GM18861 (cell line): ENCODE measurements around the gene ETFA.

Source experiments
- ATAC-seq: cut with Tn5 transposase; IDR thresholded peaks from one replicate; pipeline ENCODE4 v1.9.1; 2021; ENCODE audit not compliant: unreplicated experiment

Gene ETFA

DNA sequence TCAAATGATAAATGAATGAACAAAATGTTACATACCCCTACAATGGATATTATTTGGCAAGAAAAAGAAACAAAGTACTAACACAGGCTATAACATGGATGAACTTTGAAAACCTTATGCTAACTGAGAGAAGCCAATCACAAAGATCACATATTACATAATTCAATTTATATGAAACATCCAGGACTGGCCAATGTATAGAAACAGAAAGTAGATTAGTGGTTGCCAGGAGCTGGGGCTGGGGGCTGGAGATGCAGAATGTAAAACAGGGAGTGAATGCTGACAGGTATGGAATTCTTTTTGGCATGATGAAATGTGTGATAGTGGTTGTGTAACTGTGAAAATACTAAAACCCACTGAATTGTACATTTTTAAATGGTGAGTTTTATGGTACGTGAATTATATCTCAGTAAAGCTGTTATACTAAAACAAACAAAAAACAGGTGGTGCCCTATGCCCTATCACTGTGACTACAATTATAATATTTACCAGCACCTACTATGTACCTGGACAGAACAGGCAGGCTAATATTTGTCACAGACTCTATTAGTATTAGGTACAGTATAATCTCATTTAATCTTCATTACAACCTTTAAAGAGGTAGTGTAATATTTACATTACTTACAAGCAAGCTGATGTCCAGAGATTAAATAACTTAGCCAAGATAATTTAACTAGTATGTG, 90.0 kb downstream of the ETFA start:
- no peak for ATAC-seq

GRCh38 chr15:76217882-76218217, 93.4 kb downstream of the ETFA start:
- no peak for ATAC-seq

- ATAC-seq, result no peak
Observed at GRCh38 chr15:76217029-76217881, 94.0 kb downstream of the ETFA start.

DNA sequence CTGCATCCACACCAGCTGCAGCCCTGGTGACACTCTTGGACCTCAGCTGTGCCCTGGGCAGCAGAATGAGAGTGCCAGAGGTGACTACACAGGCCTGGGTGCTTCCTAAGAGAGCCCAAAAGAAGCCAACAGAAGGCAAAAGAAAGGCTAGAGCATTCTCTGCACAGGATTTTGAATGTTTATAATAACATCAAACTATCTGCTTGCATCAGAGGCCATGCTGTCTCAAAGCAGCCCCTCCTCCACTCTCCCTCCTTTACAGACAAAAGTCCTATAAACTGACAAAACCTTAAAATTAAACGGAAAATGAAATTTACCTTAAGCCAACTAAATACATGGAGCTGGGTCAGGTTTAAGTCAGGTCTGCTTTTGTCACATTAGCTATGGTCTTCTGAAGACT, 95.6 kb downstream of the ETFA start:
- ATAC-seq, result no peak

GRCh38 chr15:76209942-76210341, 101.3 kb downstream of the ETFA start:
- no peak for ATAC-seq

DNA sequence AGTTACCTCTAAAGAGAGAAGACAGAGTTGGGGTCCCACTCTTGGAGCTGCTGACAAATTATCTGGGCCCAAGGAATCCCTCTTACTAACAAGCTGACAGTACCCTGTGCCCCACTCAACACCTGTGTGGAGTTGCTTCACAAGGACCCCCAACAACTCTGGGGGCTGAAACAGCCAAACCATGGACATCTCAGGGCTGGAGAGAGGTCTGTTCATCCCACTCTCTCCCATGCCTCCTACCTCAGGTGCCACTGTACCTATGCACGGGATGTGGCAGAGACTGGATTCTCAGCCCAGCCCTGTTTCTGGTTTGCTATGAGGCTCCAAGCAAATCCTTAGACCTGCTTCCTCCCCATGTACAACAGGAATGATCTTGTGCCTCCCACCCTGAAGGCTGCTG, 101.7 kb downstream of the ETFA start:
- no peak for ATAC-seq

DNA sequence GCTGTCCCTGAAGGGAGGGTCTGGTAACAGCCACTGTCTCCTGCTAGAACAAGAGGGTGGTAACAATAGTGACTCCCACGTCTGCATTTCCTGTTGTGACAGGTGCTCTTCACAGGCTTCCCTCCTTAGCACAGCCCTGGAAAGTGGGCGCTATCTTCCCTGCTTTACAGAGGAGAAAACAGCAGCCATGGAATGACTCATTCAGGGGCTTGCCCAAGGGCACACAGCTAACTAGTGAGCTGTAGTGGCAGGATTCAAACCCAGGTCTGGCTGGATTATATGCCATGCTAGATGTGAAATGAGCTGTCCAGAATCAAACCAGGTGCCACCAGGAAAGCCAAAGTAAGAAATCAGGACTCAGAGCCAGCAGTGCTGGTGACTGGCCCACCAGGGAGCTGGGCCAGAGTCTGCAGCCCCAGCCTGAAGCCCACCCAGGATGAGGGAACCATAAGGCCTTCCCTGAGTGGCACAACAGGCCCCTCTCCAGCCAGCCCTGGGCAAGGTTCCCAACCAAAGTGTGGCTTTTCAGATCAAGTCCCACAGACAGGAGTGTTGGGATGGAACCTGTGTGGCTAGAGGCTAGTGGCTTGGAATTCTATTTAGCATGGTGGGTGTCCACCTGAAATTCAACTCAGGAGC, 102.4 kb downstream of the ETFA start:
- ATAC-seq, result no peak

DNA sequence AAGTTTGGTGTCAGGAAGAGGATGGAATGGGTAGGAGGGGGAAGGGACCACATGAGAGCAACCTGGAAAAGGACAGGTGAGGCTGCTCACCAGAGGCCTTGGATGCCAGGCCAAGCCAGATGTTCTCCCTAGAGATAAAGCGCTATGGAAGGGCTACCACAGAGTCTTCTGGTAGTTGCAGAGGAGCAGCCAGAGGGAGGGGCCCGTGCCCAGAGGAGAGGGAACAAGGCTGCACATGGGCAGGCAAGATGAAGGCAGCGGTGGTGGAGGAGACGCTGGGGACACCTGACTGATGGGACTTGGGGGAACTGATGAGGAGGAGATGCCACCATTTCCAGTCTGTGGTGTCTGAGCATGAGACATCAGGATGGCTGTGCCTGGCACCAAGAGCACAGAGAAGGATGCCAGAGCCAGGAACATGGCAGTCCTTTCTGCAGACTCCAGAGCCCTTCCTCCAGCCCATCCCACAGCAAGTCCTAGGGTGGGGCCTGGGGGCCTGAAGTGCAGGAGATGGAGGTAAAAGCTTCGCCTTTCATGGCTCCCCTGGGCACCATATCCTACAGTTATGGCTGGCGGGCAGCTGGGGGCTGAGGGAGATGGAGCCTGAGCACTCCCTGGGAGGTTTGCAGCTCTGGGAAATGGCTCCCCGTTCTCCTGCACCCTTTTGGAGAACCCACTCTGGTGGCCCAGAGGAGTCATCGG, 103.0 kb downstream of the ETFA start:
- no peak for ATAC-seq

DNA sequence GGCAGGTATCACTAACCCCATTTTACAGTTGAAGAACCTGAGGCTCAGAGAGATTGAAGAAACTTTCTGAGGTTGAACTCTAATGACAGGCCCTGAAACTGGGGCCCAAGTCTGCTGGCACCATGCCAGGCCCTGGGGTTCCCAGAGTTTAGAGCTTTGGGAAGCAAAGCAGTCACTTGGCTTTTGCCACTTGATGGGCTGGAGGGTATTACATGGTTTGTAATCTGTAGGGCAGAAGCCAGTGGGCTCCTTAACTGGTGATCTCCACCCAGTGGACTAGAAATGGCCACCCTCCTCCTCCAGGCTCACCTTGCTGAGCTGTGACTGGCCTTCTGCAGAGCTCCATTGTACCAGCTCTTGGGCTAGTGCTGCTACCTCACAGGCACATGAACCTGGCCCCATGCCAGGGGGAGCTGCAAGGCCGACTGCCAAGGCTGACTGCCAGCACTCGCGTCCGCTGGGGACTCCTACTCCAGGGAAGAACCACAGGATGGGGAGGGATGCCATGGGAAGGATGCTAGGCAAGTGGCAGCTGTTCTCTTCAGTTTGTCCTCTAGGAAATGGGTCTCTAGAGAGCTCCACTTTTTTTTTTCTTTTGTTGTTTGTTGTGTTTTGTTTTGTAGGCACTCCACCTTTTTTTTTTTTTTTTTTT, 104.8 kb downstream of the ETFA start:
- no peak for ATAC-seq

- ATAC-seq, result no peak
Observed at GRCh38 chr15:76204916-76205460, 106.3 kb downstream of the ETFA start.

DNA sequence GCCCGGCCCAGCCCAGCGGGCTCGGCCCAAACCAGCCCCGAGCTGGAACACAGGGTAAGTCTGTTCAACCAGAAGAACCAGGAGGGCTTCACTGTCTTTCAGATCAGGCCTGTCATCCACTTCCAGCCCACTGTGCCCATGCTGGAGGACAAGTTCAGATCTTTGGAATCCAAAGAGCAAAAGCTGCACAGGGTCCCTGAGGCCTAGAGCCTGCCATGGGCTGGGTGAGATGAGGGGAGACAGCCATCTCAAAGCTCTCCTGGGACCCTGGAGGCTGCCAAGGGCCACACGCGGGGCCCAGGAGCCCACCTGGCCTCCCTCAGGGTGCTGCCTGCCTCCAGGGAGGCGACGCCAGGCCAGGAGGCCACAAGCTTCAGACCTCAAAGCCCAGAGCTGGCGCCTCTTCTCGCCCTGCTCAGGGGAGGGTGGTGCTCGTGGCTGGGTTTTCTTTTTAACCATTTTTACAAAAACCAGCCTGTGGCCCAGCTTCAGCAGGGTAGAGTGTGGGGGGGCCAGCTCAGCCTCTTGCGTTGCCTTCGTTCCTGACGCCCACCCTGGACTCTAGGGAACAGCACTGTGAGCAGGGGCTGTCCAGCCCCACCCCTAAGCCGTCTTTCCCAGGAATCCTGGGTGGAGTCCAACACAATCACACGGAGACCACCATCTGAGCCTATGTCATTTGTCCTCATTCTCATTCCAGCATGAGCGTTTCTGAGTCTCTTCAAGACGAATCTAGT, 107.0 kb downstream of the ETFA start:
- ATAC-seq, result no peak

- no peak for ATAC-seq
Observed at GRCh38 chr15:76203346-76204108, 107.7 kb downstream of the ETFA start.

- no peak for ATAC-seq
Observed at GRCh38 chr15:76201536-76202255, 109.6 kb downstream of the ETFA start.

GRCh38 chr15:76200641-76201105, 110.6 kb downstream of the ETFA start:
- no peak for ATAC-seq

- ATAC-seq, result no peak
Observed at GRCh38 chr15:76200083-76200465, 111.2 kb downstream of the ETFA start.

DNA sequence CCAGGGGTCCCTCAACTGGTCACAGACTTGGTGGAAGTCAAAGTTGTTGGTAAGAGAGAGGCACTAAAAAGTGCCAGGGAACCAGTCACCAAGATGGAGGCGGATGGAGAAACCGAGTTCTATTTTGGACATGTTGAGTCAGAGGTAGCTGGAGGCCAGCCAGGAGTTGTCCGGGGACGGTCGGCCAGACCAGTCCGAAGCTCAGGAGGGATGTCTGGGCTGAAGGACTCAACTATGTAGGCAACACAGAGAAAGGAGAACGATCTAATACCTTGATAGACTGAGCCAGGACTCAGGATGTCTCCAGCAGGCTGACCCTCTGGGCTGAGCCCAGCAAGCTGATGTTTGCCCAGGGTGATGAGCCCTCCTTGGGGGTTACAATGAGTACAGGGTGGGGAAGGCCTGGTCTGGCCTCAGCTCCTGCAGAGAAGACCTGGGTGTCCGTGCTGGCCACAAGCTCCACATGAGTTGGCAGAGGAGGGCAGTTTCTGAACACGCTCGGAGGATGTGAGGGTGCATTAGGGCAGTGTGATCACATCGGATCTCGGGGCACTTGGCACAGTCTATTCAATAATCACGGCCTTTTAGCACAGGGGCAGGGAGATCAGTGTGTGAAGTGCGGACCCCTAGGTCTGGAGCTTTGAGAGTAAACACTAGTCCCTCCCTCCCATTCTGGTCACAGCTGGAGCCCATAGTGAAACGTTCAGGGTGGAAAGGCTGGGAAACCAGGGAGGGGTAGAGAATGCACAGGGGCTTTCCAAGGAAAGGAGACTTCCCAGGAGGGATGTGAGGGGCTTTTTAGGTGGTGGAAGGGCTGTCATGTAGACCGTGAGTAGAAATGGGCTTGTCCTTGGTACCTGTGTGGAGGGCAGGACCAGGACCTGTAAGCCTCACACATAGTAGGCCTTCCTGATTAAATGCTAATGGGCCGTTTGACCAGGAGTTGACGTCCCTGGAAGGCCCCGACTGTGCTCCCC, 111.9 kb downstream of the ETFA start:
- no peak for ATAC-seq

DNA sequence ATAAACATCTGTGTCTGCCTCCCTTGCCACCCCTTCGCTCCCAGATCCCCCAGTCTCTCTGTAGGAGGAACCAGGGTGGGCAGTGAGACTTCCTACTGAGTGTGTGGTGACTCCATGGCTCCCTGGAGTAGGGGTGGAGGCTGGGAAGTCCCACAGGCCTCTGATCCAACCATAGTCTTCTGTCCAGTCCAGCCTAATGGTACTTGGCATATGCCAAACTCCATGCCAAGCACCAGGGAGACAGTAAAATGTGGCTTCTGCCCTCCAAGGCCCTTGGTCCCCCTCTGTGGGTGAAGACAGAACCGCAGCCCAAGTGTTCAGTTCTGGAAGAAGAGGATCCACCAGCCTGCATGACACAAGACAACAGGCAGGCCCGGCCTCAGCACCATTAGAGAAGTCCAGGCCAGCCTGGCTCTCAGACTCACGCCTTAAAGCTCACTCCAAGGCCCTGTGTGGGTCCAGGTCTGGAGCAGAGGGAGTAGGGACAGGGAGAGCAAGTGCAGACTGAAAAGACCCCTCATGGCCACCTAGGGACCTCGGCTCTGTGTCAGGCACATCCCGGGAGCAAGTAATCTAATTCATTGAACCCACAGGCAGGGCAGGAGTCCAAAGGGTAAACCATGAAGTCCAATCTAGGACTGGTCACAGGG, 112.7 kb downstream of the ETFA start:
- no peak for ATAC-seq
